CD1c-positive myeloid dendritic cell (primary cell): Measurements from ENCODE around the gene CRYL1.

Source experiments
- DNase-seq: peaks from one replicate; pipeline ENCODE4 v3.0.0-alpha.2; 2016; ENCODE audit errors: extremely low spot score

Gene CRYL1

DNA sequence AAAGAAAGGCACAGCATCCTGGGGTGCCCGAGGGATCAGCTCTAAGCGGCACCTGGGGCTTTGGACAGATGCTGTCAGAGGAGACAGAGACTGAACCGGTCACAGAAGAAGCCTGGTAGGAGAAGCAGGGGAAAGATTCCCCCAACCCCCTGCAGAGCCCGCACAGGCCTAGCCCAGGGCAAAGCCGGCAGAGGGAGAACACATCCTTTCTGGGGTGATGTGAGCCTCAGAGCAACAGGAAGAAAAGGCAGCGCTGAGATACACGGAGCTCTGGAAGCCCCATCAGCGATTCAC is 101.2 kb downstream of the CRYL1 start:
- no peak for DNase-seq

DNA sequence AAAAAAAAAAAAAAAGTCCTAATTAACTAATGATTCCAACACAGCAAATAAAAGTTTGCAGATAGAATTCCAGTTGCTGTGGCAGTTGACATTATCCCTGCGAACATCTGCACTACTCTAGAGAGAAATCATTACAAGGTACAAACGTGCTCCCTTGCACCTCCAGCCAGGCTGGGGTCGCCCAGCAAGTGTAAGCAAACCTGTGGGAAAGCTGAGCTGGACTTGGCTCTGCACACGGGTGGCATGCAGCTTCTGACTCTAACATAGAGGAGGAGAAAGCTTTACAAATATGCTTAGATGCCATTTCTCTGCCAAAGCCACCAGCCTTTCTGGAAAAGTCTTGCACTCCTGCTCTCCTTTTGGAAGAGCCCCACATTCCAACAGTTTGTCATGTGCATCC is 103.3 kb downstream of the CRYL1 start:
- DNase-seq = no peak

DNA sequence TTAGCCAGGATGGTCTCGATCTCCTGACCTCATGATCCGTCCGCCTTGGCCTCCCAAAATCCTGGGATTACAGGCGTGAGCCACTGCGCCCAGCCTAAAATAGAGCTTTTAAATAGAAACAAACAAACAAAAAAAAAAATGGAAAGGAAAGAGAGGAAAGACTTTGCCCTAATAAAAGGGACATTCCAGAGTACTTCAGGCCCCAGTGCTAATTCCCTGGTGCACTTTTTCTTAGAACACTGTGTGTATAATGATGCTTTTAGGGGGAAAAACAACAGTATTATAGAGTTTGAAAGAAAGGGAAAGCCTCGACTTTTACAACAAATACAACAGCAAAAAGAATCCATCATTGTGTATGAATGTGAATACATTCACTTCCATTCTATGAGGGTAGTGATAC is 104.7 kb downstream of the CRYL1 start:
- no peak for DNase-seq

DNA sequence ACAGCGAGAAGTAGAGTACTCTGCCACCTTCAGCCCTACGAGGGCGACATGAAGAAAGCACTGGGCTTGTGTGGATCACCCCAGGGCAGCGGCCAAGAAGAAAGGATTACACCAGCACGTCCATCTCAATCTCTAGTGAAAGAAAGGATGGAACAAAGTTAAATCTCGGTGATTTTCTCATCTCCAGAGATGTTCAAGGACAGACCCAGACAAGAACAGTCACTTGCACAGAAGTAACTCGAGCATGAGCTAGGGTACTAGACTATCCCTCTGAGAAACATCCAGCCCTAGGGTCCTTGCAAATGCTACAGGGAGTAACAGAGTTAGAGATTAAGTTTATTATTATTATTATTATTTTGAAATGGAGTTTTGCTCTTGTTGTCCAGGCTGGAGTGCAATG is 106.7 kb downstream of the CRYL1 start:
- no peak for DNase-seq

DNA sequence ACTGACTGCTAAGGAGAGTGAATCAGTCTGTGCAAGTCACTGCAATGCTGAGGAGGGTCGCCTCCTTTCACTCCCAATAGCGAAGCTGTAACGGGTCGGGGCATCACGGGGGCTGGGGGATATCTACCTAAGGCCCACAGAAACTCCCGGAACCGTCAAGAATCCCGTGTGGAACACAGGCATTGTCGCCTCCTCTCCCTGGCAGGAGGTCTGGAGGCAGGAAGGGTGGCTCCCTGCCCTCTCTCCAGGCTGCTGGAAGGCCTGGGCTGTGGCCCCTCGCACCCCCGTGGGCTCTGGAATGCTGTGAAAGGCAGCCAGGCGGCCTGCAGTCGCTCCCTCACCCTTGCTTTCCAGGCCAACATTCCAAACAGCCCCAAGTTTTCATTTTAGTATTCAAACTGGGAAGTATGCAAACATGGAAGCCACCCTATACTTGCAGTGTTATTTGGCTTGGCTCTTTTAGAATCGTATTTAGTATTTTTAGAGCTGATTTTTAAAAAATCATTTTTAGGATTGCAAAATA is 109.4 kb downstream of the CRYL1 start:
- no peak for DNase-seq

DNA sequence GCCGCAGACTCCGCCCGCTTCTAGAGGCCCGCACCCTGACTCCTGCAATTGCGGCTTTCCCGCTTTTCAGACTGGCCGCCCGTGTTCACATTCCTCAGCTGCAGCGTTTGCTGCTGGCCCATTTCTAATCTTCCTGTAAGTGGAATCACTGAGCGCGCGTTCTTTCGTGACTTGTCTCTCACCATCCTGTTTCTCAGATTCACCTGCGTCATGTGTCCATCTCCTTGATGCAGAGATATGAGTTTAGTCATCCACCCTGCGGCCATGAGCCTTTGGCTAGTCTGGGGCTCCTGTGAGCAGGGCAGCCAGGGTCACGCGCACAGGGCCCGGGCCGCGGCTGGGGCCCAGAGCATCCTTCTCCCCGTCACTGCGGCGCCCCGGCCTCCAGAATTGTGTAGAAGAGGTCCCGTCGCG is 110.0 kb downstream of the CRYL1 start:
- DNase-seq = no peak

DNA sequence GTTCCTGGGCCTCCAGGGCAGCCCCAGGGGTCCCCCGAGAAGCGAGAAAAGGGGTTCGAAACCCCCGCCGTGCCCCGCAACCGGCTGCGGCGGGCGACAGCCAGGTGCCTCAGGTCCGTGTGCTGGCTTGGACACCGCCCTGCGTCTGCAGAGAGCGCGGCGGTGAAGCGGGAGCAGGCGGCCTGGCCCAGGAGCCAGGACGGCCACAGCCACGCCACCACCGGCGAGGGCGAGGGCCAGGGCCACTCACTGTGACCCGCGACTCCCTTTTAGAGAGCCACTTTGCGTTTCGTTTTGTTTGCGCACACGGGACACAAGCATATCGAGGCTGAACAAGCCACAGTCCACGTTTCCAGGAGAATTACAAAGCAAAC is 110.4 kb downstream of the CRYL1 start:
- DNase-seq = no peak

DNA sequence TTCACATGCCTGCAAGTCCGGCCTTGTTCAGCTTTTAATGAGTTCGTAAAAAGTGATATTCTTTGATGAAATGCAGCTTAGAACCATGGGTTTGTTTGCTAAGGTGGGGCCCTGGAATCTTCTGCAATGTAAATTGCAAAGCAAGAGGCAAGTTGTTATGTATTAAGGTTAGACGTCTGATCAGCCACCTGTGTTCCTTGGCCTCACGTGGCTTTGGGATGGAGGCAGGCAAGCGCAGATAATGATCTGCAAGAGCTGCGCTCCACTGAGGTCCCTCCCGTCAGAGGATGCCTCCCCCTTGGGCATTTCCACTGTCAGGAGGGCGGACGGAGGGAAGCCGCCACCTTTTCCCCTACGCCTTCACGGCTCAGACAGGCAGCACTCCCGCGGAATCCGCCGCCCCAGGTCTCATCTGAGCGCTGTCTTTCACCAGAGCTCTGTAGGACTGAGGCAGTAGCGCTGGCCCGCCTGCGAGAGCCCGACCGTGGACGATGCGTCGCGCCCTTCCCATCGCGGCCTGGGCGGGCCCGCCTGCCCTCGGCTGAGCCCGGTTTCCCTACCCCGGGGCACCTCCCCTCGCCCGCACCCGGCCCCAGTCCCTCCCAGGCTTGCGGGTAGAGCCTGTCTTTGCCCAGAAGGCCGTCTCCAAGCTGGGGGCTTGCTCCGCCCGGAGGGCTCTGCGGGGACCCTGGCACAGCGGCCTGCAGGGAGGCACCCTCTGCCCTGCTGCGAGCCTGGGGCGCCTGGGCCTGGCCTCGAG is 110.9 kb downstream of the CRYL1 start:
- DNase-seq = no peak

DNA sequence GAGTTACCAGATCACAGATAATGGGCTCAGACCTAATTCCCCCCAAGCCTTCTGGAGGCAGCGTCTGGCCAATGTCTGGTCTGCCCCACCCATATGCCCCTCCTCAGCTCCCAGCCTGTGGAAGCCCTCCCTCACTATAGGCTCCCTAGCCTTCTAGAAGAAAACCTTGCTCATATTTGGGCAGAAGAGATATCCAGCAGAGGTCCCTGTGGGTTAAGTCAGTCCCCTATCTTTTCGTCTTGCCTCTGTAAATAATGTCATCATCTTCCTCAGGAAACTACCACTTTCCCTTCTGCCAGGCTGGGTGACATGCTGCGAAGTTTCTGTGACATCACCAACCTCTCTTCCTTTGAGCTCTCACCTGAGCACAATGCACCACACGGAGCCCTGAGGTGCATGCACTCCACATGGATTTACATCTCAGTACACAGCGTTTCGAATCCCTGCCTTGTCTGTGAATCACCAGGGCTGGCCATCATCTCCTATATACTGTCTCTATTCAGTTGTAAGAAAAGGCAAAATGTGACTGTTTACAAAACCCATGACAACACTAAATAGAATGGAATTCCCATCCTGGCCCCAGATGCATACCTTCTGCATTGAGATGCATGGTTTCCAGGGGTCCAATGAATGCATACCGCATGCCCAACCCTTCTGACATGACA is 112.8 kb downstream of the CRYL1 start:
- DNase-seq = no peak

DNA sequence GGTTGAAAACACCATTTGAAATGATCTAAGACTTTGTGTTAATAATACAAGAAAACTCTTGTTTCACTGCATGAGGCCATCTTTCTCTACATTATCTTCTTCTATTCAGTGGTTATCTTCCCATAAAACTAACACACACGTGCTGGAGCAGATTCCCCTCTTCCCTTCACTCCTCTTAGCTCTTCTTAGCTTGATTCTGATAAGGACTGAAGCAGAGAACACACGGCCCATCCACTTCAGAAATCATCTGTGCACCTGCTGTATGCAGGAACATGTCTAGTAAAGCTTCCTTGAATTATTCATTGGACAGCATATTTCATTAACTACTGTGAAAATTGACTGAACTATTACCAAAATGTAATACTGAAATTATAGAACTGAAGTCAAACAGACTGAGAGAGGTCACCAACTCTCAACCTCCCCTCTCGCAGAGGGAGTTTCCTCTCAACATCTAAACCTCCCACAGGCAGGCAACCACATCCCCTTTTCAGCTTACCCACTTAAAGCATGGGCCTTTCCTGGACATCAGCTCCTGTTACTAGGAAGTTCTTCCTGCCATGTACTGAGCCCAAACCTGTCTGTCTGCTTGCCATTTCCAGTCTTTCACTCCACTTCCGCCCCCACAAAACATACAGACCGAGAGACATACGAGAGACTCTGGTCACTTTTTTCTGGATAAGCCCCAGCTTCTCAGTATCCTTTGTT is 113.9 kb downstream of the CRYL1 start:
- DNase-seq = peak; percentile 83

DNA sequence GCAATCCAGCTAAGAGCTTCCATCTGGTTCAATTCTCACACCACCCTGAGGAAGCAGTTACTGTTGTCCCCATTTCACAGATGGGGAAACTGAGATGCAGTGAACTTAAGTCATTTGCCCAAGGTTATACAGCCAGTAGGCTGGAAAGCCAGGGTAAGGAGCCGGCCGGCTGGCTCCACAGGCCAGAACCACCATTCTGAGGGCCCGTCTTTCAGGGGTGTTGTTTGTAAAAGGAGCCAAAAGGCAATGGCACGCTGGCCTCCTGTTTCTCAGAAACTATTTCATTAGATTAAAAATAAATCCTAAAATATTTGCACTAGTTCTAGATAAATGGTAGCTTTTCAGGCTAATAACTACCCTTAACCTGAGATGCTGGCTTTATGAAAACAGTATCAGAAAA is 114.9 kb downstream of the CRYL1 start:
- DNase-seq = no peak

DNA sequence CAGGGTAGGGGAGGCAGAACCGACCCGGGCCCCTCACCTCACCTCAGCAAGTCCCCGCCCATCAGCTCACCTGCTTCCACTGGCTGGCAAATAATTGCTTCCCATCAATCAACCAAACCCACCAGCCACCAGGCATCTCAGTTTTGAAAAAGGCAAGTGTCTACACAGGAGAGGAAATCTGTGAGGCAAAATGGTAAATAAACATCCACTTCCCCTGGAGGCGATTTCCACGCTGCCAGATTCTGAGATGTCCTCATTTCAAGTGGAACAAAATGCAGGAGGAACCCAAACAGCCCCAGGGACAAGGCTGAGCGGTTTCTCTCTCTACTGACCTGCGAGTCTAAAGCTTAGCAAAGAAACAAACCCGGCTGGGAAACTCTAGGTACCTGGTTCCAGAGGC is 117.5 kb downstream of the CRYL1 start:
- no peak for DNase-seq

DNA sequence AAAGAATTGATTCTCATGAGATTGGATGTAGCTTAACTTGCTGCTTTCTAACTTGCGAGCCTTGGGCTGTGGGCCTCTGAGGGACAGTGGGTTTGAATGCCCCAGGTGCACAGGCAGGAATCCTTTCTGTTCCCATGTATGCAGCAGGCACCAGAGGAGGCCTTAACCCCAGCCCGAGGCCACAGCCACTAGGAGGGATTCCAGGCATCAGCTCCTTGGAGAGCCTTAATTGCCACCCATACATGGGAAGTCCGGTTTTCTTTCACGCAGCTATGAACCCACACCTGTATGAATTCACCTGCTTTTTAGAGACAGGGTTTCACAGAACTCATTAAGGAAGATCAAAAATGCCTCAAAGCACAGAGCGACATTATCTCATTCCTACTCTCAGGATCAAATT is 117.9 kb downstream of the CRYL1 start:
- DNase-seq = no peak

DNA sequence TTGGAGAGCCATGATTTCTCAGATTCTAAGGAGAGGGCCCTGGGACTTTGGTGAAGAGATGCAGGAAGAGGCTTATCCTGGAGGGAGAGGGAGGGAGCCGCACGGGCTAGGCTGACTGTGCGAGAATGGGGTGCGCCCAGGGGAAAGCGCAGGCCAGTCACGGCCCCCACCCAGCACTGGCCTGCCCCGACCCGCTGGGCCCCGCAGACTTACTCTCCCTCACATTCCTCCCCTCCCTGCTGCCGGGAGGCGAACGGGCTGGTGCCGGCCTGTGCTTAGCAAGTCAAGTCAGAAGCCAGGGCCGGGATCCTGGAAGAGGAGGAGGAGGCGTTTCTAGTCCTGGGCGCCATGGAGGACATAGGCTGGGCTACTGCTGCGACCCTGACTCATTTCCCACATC is 120.0 kb downstream of the CRYL1 start:
- DNase-seq = no peak

DNA sequence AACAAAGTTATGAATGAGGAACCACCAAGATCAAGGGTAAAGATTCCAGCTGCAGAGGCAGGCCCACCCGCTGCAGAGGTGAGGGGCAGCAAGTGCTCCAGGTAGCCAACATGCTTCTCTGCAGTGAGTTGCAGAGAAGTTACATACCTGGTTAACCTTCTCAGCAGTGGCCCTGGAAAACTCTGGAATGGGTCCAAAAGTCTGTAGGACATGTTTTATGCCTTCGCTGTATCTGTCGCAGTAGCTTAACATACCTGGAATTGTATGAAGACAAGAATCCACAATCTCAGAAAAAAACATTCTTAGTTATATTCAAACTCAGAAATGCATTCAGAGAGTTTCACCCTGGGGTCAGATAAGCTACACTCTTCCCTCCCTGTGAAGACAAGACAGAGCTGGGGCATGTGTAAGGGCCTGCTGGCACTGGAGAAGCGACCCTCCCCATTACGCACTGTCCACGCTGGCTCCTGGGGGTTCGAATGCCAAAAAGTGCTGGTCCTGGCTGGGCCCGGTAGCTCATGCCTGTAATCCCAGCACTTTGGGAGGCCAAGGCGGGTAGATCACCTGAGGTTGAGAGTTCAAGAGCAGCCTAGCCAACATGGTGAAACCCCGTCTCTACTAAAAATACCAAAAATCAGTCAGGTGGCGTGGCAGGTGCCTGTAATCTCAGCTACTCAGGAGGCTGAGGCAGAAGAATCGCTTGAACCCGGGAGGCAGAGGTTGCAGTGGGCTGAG is 121.0 kb downstream of the CRYL1 start:
- DNase-seq = no peak

DNA sequence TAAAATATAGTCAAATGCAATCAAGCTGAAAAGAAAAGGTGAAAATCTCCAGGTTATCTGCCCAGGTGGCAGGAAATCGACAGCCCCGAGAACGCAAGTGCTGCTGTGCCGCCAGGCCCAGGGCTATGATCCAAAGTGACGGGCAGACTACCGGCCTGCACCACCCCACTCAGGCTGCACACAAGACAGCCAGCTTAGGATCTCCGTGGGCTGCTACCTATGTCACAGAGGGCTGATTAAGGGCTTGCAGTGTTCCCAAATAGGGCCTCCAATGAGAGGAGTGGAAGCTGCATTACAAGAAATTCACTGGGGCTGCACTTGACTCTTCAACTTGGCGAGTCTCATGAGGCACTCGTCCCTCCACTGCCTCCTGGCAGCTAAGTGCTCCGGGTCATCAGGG is 121.8 kb downstream of the CRYL1 start:
- DNase-seq = no peak

DNA sequence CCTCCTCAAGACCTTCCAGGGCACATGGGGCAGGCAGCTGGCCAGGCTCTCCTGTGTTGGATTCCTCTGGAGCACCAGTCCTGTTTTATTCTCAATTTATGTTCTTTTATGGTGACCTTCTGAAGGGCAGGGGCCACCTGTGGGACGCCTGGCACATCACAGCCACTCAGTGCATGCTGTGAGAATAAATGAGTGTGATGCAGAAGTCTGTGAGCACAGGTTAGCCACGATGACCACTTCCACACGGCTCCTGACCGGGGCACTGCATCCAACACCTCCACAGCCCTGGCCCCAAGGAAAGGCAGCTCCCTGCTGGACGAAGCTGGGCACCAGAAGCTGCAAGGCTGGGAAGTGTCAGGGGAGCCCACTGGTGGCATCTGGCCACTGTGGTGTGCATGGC is 122.8 kb downstream of the CRYL1 start:
- no peak for DNase-seq

DNA sequence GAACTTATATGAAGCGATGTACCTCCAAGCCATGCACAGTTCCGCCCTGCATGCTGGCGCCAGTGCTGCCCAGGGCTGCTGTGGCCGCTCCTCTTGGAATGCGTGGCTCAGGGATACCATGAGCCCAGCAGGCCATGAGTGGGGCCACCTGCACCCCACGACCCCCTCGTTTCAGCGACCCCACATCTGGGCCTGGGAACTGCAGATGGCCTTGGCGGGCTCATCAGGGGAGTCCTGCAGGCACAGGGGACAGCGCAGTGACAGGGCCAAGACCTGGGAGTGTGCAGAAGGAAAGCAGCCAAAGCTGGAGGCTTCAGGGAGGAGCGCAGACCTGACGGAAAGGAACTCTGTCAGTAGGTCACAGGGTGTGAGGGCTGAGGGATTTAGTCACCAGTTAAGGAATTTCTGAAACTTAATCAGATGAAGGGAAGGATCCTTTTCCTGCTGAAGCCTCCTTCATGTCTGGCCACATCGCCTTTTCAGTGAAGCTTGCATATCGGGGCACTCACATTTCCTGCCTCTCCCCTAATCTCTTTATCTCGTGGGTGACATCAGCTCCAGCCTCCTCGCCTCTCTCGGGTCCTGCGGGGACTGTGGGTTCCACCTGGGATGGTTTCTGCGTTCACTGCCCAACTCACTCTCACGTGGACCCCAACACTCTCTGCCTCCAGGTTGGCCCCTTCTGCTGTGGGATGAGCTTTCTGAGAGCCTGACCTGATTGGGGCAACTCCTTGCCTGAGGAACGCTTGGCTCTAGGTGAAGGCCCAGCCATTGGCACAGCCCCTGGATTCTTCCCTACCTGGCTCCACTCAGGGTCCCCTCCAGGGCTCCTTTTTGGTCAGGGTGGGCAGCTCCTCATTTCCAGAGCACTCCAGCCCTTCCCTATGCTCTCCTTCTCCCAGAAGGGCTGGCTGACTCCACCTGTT is 123.5 kb downstream of the CRYL1 start:
- DNase-seq = no peak

DNA sequence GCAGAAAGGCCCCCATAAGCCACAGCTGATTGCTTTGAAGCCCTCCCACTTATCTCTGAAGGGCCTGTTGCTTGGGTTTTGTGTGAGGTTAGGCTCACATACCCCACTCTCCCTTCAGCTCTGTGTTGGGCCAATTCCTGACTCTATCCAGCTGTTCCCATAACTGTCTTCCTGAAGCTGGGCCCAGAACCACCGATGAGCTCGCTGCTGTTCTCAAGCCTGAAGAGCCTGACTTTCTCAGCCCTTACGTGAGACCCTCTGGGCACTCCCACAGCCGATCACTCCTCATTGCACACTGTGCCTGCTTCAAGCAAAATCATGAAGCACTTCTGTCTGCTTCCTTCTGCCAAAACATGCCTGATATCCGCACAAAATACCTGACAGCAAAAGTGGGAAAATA is 124.1 kb downstream of the CRYL1 start:
- no peak for DNase-seq

DNA sequence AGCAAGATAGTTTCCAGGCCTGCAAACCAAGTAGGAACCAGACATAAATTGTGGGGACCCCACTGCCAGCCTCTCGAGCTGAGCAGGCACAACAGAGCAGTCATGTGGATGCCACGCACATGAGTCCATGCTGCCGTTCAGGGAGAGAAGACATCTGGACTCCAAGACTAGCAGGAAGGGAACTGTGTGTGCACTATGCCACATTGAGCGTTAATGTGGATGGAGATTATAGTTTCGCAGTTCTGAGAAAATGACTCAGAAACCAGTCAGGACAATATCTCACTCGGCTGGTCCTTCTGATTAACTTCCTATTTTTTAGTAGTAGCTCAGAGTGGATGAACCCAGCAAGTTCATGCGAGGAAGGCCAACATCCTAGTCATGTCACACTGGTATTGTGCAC is 124.9 kb downstream of the CRYL1 start:
- peak; percentile 74 for DNase-seq

DNA sequence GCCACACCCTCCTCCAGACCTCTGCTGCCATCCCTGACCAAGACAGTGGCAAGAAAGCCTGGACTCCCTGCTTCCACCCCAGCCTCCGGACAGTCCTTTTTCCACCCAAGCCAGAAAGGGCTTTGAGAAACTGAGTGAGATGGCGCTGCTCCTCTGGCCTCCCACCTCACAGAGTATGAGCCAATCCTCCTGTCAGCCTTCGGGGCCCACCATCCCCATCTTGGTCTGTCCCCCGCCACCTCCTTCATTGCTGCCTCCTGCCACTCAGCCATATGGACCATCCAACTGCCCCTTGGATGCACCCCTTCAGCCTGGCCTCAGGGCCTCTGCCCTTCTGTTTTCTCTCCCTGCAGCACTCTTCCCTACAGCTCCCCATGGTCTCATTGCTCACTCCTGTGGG is 125.7 kb downstream of the CRYL1 start:
- no peak for DNase-seq
